ENCODE measurements around the gene MIEF2.

DNA sequence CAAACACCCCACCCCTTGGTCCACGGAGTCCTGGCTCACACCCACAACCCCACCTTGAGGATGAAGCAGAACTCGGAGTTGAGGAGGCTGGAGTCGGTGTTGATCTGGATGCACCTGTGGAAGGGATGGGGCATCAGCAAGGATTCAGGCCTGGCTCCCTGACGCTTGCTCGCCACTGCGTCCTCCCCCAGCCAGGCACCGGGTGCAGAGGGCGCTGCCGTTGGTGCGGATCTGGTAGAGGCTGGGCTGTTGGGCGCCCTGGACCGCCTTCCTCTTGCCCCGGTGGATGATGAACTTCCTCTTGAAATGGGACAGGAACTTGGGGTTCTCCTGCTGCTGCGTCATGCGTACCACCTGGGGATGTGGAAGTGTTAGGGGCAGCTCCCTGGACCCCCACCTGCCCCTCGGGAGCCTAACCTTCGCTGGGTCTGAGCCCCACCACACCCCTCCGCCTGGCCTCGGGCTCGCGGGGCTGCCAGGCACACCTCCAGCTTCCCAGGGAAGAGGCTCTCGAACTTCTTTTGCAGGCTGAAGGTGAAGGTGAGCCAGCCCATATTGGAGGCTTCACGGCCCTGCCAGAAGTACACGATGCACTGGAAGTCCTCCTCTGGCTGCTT is 14.2 kb upstream of the MIEF2 start:
- TF ChIP-seq, protein P1, sequence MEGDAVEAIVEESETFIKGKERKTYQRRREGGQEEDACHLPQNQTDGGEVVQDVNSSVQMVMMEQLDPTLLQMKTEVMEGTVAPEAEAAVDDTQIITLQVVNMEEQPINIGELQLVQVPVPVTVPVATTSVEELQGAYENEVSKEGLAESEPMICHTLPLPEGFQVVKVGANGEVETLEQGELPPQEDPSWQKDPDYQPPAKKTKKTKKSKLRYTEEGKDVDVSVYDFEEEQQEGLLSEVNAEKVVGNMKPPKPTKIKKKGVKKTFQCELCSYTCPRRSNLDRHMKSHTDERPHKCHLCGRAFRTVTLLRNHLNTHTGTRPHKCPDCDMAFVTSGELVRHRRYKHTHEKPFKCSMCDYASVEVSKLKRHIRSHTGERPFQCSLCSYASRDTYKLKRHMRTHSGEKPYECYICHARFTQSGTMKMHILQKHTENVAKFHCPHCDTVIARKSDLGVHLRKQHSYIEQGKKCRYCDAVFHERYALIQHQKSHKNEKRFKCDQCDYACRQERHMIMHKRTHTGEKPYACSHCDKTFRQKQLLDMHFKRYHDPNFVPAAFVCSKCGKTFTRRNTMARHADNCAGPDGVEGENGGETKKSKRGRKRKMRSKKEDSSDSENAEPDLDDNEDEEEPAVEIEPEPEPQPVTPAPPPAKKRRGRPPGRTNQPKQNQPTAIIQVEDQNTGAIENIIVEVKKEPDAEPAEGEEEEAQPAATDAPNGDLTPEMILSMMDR (IDR thresholded peaks at IDR 0.05 in 4 of 5, conservative IDR thresholded peaks at IDR 0.05 in 1 of 5) = no peak
- no peak for TF ChIP-seq POLR2A (IDR thresholded peaks at IDR 0.05)

Measured in gastrocnemius medialis (tissue), 4 donors.